Muscle layer of colon (tissue), 2 donors: Measurements from ENCODE around the gene NDUFB8.

Experiments
- H3K27ac ChIP-seq: one replicate; pipeline ENCODE4 v1.7.0; 2013; ENCODE audit warnings: low read depth, mild to moderate bottlenecking, low read length, moderate library complexity
- H3K27me3 ChIP-seq, 2 donors: one replicate each; pipeline ENCODE4 v1.7.0; 2013; ENCODE audit warnings: low read length in 2 of 2, mild to moderate bottlenecking in 2 of 2; ENCODE audit not compliant: insufficient read depth in 2 of 2, control insufficient read depth in 1 of 2
- H3K36me3 ChIP-seq: one replicate; pipeline ENCODE4 v1.7.0; 2013; ENCODE audit warnings: mild to moderate bottlenecking, low read length; ENCODE audit not compliant: insufficient read depth
- H3K4me1 ChIP-seq: one replicate; pipeline ENCODE4 v1.7.0; 2013; ENCODE audit warnings: mild to moderate bottlenecking, low read length; ENCODE audit not compliant: insufficient read depth
- H3K4me3 ChIP-seq, 2 donors: one replicate each; pipeline ENCODE4 v1.7.0; 2013; ENCODE audit warnings: low read length in 2 of 2, low read depth in 1 of 2, mild to moderate bottlenecking in 1 of 2, moderate library complexity in 1 of 2
- H3K9ac ChIP-seq: one replicate; pipeline ENCODE4 v1.7.0; 2013; ENCODE audit warnings: low read length
- H3K9me3 ChIP-seq: one replicate; pipeline ENCODE4 v1.7.0; 2013; ENCODE audit warnings: mild to moderate bottlenecking, low read length
- donor health status: abdominal sarcoma.
- donor health status: Adenocarcinoma of cecum.

NDUFB8 gene

GRCh38 chr10:100518761-100519241 is 10.9 kb downstream of the NDUFB8 start:
- Histone ChIP-seq H3K4me3 (peak overlapping the region; percentile 61 to 65), H3K4me1 (no peaks in the 10 kb centered on the region), H3K27ac (no peak overlapping the region), H3K36me3 (peaks cover 19% of the 10 kb centered on the region), H3K9ac (peak overlapping the region; percentile 12), H3K27me3 (no peaks in the 10 kb centered on the region), H3K9me3 (no peaks in the 10 kb centered on the region)

- Histone ChIP-seq H3K4me3 (no peak overlapping the region), H3K9ac (no peak overlapping the region), H3K4me1 (no peaks in the 10 kb centered on the region), H3K9me3 (no peaks in the 10 kb centered on the region), H3K36me3 (peaks cover 17% of the 10 kb centered on the region), H3K27me3 (no peaks in the 10 kb centered on the region), H3K27ac (no peak overlapping the region)
These were observed 12.8 kb downstream of the NDUFB8 start for GRCh38 chr10:100516847-100517246.

GRCh38 chr10:100515612-100516011 is 14.1 kb downstream of the NDUFB8 start:
- Histone ChIP-seq H3K36me3 (peaks cover 27% of the 10 kb centered on the region), H3K9ac (no peak overlapping the region), H3K9me3 (no peaks in the 10 kb centered on the region), H3K27ac (no peak overlapping the region), H3K27me3 (no peaks in the 10 kb centered on the region), H3K4me1 (no peaks in the 10 kb centered on the region), H3K4me3 (no peak overlapping the region)

GRCh38 chr10:100510533-100511308 is 18.9 kb downstream of the NDUFB8 start:
- no peak overlapping the region for H3K4me3 ChIP-seq
- no peaks in the 10 kb centered on the region for H3K4me1 ChIP-seq
- H3K27me3 ChIP-seq, result no peaks in the 10 kb centered on the region
- no peaks in the 10 kb centered on the region for H3K9me3 ChIP-seq
- H3K9ac ChIP-seq, result no peak overlapping the region
- peaks cover 59% of the 10 kb centered on the region for H3K36me3 ChIP-seq
- no peak overlapping the region for H3K27ac ChIP-seq

- Histone ChIP-seq H3K9ac (no peak overlapping the region), H3K27me3 (no peaks in the 10 kb centered on the region), H3K4me3 (no peak overlapping the region), H3K9me3 (no peaks in the 10 kb centered on the region), H3K4me1 (no peaks in the 10 kb centered on the region), H3K36me3 (peaks cover 61% of the 10 kb centered on the region), H3K27ac (no peak overlapping the region)
These were observed 20.3 kb downstream of the NDUFB8 start for GRCh38 chr10:100509241-100509840.

- H3K9me3 ChIP-seq, result no peaks in the 10 kb centered on the region
- H3K27ac ChIP-seq, result no peak overlapping the region
- no peak overlapping the region for H3K9ac ChIP-seq
- peaks cover 61% of the 10 kb centered on the region for H3K36me3 ChIP-seq
- no peaks in the 10 kb centered on the region for H3K27me3 ChIP-seq
- no peaks in the 10 kb centered on the region for H3K4me1 ChIP-seq
- H3K4me3 ChIP-seq, result no peak overlapping the region
These were observed 20.9 kb downstream of the NDUFB8 start for GRCh38 chr10:100508691-100509150.

GRCh38 chr10:100508266-100508665 is 21.4 kb downstream of the NDUFB8 start:
- Histone ChIP-seq H3K9ac (no peak overlapping the region), H3K27me3 (no peaks in the 10 kb centered on the region), H3K36me3 (peaks cover 61% of the 10 kb centered on the region), H3K27ac (no peak overlapping the region), H3K4me1 (no peaks in the 10 kb centered on the region), H3K9me3 (no peaks in the 10 kb centered on the region), H3K4me3 (no peak overlapping the region)

GRCh38 chr10:100507357-100507732 is 22.3 kb downstream of the NDUFB8 start:
- H3K4me3 ChIP-seq, result no peak overlapping the region
- H3K36me3 ChIP-seq, result peaks cover 56% of the 10 kb centered on the region
- H3K4me1 ChIP-seq, result no peaks in the 10 kb centered on the region
- no peak overlapping the region for H3K27ac ChIP-seq
- no peak overlapping the region for H3K9ac ChIP-seq
- H3K9me3 ChIP-seq, result no peaks in the 10 kb centered on the region
- H3K27me3 ChIP-seq, result no peaks in the 10 kb centered on the region

GRCh38 chr10:100506596-100507356 is 22.9 kb downstream of the NDUFB8 start:
- H3K27me3 ChIP-seq, result no peaks in the 10 kb centered on the region
- no peaks in the 10 kb centered on the region for H3K9me3 ChIP-seq
- no peak overlapping the region for H3K4me3 ChIP-seq
- no peaks in the 10 kb centered on the region for H3K4me1 ChIP-seq
- H3K9ac ChIP-seq, result no peak overlapping the region
- H3K36me3 ChIP-seq, result peaks cover 55% of the 10 kb centered on the region
- no peak overlapping the region for H3K27ac ChIP-seq

GRCh38 chr10:100505164-100505563 is 24.5 kb downstream of the NDUFB8 start:
- Histone ChIP-seq H3K36me3 (peaks cover 54% of the 10 kb centered on the region), H3K9ac (no peak overlapping the region), H3K27ac (no peak overlapping the region), H3K4me1 (no peaks in the 10 kb centered on the region), H3K27me3 (no peaks in the 10 kb centered on the region), H3K4me3 (no peak overlapping the region), H3K9me3 (no peaks in the 10 kb centered on the region)

GRCh38 chr10:100504096-100504495 is 25.6 kb downstream of the NDUFB8 start:
- Histone ChIP-seq H3K4me3 (no peak overlapping the region), H3K27ac (no peak overlapping the region), H3K9ac (no peak overlapping the region), H3K9me3 (no peaks in the 10 kb centered on the region), H3K36me3 (peaks cover 55% of the 10 kb centered on the region), H3K4me1 (no peaks in the 10 kb centered on the region), H3K27me3 (no peaks in the 10 kb centered on the region)
